ENCODE results near the gene HLTF.

DNA sequence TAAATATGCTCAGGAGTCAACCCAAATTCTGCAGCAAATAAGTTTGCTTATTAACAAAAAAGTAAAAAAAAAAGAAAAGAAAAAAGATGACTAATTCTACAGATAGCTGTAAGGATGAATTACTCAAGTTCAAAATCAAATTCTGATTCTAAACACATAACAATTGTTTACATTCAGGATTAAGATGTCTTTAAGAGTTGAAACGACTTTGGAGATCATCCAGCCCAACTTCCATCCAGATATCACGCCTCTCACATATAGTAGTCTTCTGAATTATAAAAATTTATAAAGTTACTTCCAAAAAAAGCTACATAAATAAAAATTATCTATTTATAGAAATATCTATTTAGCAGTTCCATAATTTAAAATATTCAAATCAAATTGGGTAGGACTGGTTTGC, 55.2 kb downstream of the HLTF start:
- TF ChIP-seq, protein P1, sequence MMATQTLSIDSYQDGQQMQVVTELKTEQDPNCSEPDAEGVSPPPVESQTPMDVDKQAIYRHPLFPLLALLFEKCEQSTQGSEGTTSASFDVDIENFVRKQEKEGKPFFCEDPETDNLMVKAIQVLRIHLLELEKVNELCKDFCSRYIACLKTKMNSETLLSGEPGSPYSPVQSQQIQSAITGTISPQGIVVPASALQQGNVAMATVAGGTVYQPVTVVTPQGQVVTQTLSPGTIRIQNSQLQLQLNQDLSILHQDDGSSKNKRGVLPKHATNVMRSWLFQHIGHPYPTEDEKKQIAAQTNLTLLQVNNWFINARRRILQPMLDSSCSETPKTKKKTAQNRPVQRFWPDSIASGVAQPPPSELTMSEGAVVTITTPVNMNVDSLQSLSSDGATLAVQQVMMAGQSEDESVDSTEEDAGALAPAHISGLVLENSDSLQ (IDR thresholded peaks at IDR 0.05): no peak
- TF ChIP-seq HDGF (IDR thresholded peaks at IDR 0.05; ENCODE audit: borderline replicate concordance): no peak
- no peak for TF ChIP-seq TARDBP (IDR thresholded peaks at IDR 0.05)
- no peak for TF ChIP-seq FOXK2 (IDR thresholded peaks at IDR 0.05)
- no peak for TF ChIP-seq NFRKB (IDR thresholded peaks at IDR 0.05)
- no peak for TF ChIP-seq SP1 (IDR thresholded peaks at IDR 0.05)
- no peak for TF ChIP-seq ELF4 (IDR thresholded peaks at IDR 0.05)
- no peak for TF ChIP-seq FOXM1 (IDR thresholded peaks at IDR 0.05; ENCODE audit: borderline replicate concordance)
- no peak for TF ChIP-seq LEF1 (IDR thresholded peaks at IDR 0.05; ENCODE audit: borderline replicate concordance)
- TF ChIP-seq BHLHE40 (IDR thresholded peaks at IDR 0.05; ENCODE audit: borderline replicate concordance): no peak
- TF ChIP-seq SUZ12 (IDR thresholded peaks at IDR 0.05): no peak
- TF ChIP-seq FOXA1 (IDR thresholded peaks at IDR 0.05): no peak
- no peak for TF ChIP-seq ZNF384 (IDR thresholded peaks at IDR 0.05)
- no peak for TF ChIP-seq L3MBTL2 (conservative IDR thresholded peaks at IDR 0.05)
